ENCODE results near the gene CXADR. TPM values are rescaled to one million over a fixed set of nuclear protein-coding genes. Genes with fewer than 3 reads are reported as not detected.
"Not testable (repeated sequence)": the region's sequence is repeated elsewhere in the genome, so short reads cannot be mapped to it uniquely, and the experiment has no call there.

CXADR gene
- total RNA-seq, 1 experiment from 2014 or later: 2.1 TPM

- Histone ChIP-seq H3K4me1 (no peaks in the 10 kb centered on the region), H3K4me3 (no peak overlapping the region), H3K36me3 (no peaks in the 10 kb centered on the region), H3K27me3 (no peaks in the 10 kb centered on the region), H3K27ac (no peak overlapping the region), H3K9me3 (replicated peaks) (no peaks in the 10 kb centered on the region)
- DNase-seq: no peak
These were observed 7.2 kb downstream of the CXADR start for GRCh38 chr21:17519965-17520609.

- Histone ChIP-seq H3K27me3 (no peaks in the 10 kb centered on the region), H3K27ac (no peak overlapping the region), H3K36me3 (no peaks in the 10 kb centered on the region), H3K9me3 (replicated peaks) (no peaks in the 10 kb centered on the region), H3K4me3 (no peak overlapping the region), H3K4me1 (no peaks in the 10 kb centered on the region)
- no peak for DNase-seq
These were observed 10.2 kb downstream of the CXADR start for GRCh38 chr21:17523007-17523451.

GRCh38 chr21:17523979-17524494, 11.2 kb downstream of the CXADR start:
- not testable (repeated sequence) for H3K27ac ChIP-seq; H3K4me1 ChIP-seq; H3K4me3 ChIP-seq; DNase-seq; H3K27me3 ChIP-seq; H3K36me3 ChIP-seq; H3K9me3 ChIP-seq (replicated peaks)

GRCh38 chr21:17524635-17525034, 11.8 kb downstream of the CXADR start:
- no peaks in the 10 kb centered on the region for H3K9me3 ChIP-seq (replicated peaks)
- no peak overlapping the region for H3K4me3 ChIP-seq
- H3K27me3 ChIP-seq: no peaks in the 10 kb centered on the region
- H3K27ac ChIP-seq: no peak overlapping the region
- no peaks in the 10 kb centered on the region for H3K36me3 ChIP-seq
- no peak for DNase-seq
- no peaks in the 10 kb centered on the region for H3K4me1 ChIP-seq

- no peak overlapping the region for H3K27ac ChIP-seq
- no peaks in the 10 kb centered on the region for H3K4me1 ChIP-seq
- no peak overlapping the region for H3K4me3 ChIP-seq
- no peaks in the 10 kb centered on the region for H3K27me3 ChIP-seq
- no peak for DNase-seq
- H3K36me3 ChIP-seq: no peaks in the 10 kb centered on the region
- no peaks in the 10 kb centered on the region for H3K9me3 ChIP-seq (replicated peaks)
These were observed 13.9 kb downstream of the CXADR start for GRCh38 chr21:17526776-17527175.

GRCh38 chr21:17527240-17527639, 14.4 kb downstream of the CXADR start:
- Histone ChIP-seq H3K36me3 (no peaks in the 10 kb centered on the region), H3K4me3 (no peak overlapping the region), H3K27ac (no peak overlapping the region), H3K9me3 (replicated peaks) (no peaks in the 10 kb centered on the region), H3K27me3 (no peaks in the 10 kb centered on the region), H3K4me1 (no peaks in the 10 kb centered on the region)
- no peak for DNase-seq

GRCh38 chr21:17527711-17528110, 14.9 kb downstream of the CXADR start:
- no peaks in the 10 kb centered on the region for H3K27me3 ChIP-seq
- no peak for DNase-seq
- H3K9me3 ChIP-seq (replicated peaks): no peaks in the 10 kb centered on the region
- no peaks in the 10 kb centered on the region for H3K36me3 ChIP-seq
- H3K4me1 ChIP-seq: no peaks in the 10 kb centered on the region
- no peak overlapping the region for H3K27ac ChIP-seq
- no peak overlapping the region for H3K4me3 ChIP-seq

GRCh38 chr21:17529648-17530047, 16.8 kb downstream of the CXADR start:
- Histone ChIP-seq H3K9me3 (replicated peaks) (no peaks in the 10 kb centered on the region), H3K4me1 (no peaks in the 10 kb centered on the region), H3K27ac (no peak overlapping the region), H3K36me3 (no peaks in the 10 kb centered on the region), H3K4me3 (no peak overlapping the region), H3K27me3 (no peaks in the 10 kb centered on the region)
- no peak for DNase-seq

- H3K27ac ChIP-seq: no peak overlapping the region
These were observed 19.4 kb downstream of the CXADR start for GRCh38 chr21:17532292-17532691.

GRCh38 chr21:17536381-17536780, 23.5 kb downstream of the CXADR start:
- no peaks in the 10 kb centered on the region for H3K4me1 ChIP-seq
- no peaks in the 10 kb centered on the region for H3K9me3 ChIP-seq (replicated peaks)
- H3K4me3 ChIP-seq: no peak overlapping the region
- no peaks in the 10 kb centered on the region for H3K36me3 ChIP-seq
- H3K27ac ChIP-seq: no peak overlapping the region
- no peaks in the 10 kb centered on the region for H3K27me3 ChIP-seq
- DNase-seq: no peak

More at GRCh38 chr21:17532292-17532691, 19.4 kb downstream of the CXADR start:
- Histone ChIP-seq H3K27me3 (no peaks in the 10 kb centered on the region), H3K4me3 (no peak overlapping the region), H3K36me3 (no peaks in the 10 kb centered on the region), H3K9me3 (replicated peaks) (no peaks in the 10 kb centered on the region), H3K4me1 (no peaks in the 10 kb centered on the region)
- DNase-seq: no peak

- Histone ChIP-seq H3K4me1 (no peaks in the 10 kb centered on the region), H3K9me3 (replicated peaks) (no peaks in the 10 kb centered on the region), H3K27me3 (no peaks in the 10 kb centered on the region), H3K4me3 (no peak overlapping the region), H3K27ac (no peak overlapping the region), H3K36me3 (no peaks in the 10 kb centered on the region)
- no peak for DNase-seq
These were observed 24.5 kb downstream of the CXADR start for GRCh38 chr21:17537299-17537698.

GRCh38 chr21:17538576-17538975, 25.7 kb downstream of the CXADR start:
- no peak overlapping the region for H3K27ac ChIP-seq
- DNase-seq: no peak

GRCh38 chr21:17539323-17539722, 26.5 kb downstream of the CXADR start:
- H3K27ac ChIP-seq: no peak overlapping the region
- H3K27me3 ChIP-seq: no peaks in the 10 kb centered on the region
- no peaks in the 10 kb centered on the region for H3K4me1 ChIP-seq
- H3K9me3 ChIP-seq (replicated peaks): no peaks in the 10 kb centered on the region
- H3K4me3 ChIP-seq: no peak overlapping the region
- no peak for DNase-seq
- H3K36me3 ChIP-seq: no peaks in the 10 kb centered on the region

More at GRCh38 chr21:17538576-17538975, 25.7 kb downstream of the CXADR start:
- Histone ChIP-seq H3K27me3 (no peaks in the 10 kb centered on the region), H3K4me1 (no peaks in the 10 kb centered on the region), H3K4me3 (no peak overlapping the region), H3K9me3 (replicated peaks) (no peaks in the 10 kb centered on the region), H3K36me3 (no peaks in the 10 kb centered on the region)

- no peak overlapping the region for H3K4me3 ChIP-seq
- H3K9me3 ChIP-seq (replicated peaks): no peaks in the 10 kb centered on the region
- no peak for DNase-seq
- no peaks in the 10 kb centered on the region for H3K36me3 ChIP-seq
- no peaks in the 10 kb centered on the region for H3K4me1 ChIP-seq
- no peaks in the 10 kb centered on the region for H3K27me3 ChIP-seq
- no peak overlapping the region for H3K27ac ChIP-seq
These were observed 27.0 kb downstream of the CXADR start for GRCh38 chr21:17539743-17540341.

GRCh38 chr21:17540530-17540929, 27.7 kb downstream of the CXADR start:
- Histone ChIP-seq H3K27ac (no peak overlapping the region), H3K36me3 (no peaks in the 10 kb centered on the region), H3K27me3 (no peaks in the 10 kb centered on the region), H3K4me3 (no peak overlapping the region), H3K4me1 (no peaks in the 10 kb centered on the region), H3K9me3 (replicated peaks) (no peaks in the 10 kb centered on the region)
- no peak for DNase-seq

Measured in SJCRH30 (cell line).